ENCODE data around the gene ACAP3.

Gene ACAP3

GRCh38 chr1:1278620-1279019 is 29.1 kb downstream of the ACAP3 start:
- no peak for DNase-seq (ENCODE audit: low spot score)
- no peak overlapping the region for H3K27ac ChIP-seq (replicated peaks; ENCODE audit: low read length)
- no peak overlapping the region for H3K4ac ChIP-seq (ENCODE audit: low read length)
- H2BK12ac ChIP-seq (ENCODE audit: low read length), result no peak overlapping the region
- no peak overlapping the region for H2AFZ ChIP-seq (ENCODE audit: low read length)
- no peak overlapping the region for H3K23ac ChIP-seq (ENCODE audit: low read depth, low read length, poor library complexity)
- no peak overlapping the region for H3K9ac ChIP-seq (ENCODE audit: low read depth, low read length, poor library complexity)
- no peaks in the 10 kb centered on the region for H3K27me3 ChIP-seq (ENCODE audit: control insufficient read depth in 3 of 3, insufficient read depth in 3 of 3, low read depth in 1 of 3, low read length in 3 of 3)
- no peak overlapping the region for H2AK5ac ChIP-seq (ENCODE audit: low read depth, low read length)
- no peak overlapping the region for H3K18ac ChIP-seq (ENCODE audit: low read length)
- H2BK5ac ChIP-seq (ENCODE audit: low read length), result no peak overlapping the region
- no peak overlapping the region for H2BK15ac ChIP-seq (ENCODE audit: low read length)
- no peak overlapping the region for H3K4me3 ChIP-seq (ENCODE audit: low read length in 2 of 2)
- H4K91ac ChIP-seq (ENCODE audit: low read depth, low read length, poor library complexity), result no peak overlapping the region
- H3K14ac ChIP-seq (ENCODE audit: low read length), result no peak overlapping the region
- WGBS, 2 donors (ENCODE audit: extremely low coverage in 2 of 2, insufficient read length in 2 of 2, insufficient replicate concordance in 1 of 2), result no CpG with 5 or more reads among the region's 13 CpGs
- H3K9me3 ChIP-seq (replicated peaks in 1 of 2; ENCODE audit: control insufficient read depth in 2 of 2, insufficient read depth in 1 of 2, low read depth in 1 of 2, low read length in 2 of 2), result no peaks in the 10 kb centered on the region
- H3K79me1 ChIP-seq (ENCODE audit: low read depth, low read length), result peaks cover 5% of the 10 kb centered on the region
- H4K8ac ChIP-seq (ENCODE audit: low read depth, low read length), result no peak overlapping the region
- no peaks in the 10 kb centered on the region for H3K36me3 ChIP-seq (replicated peaks in 1 of 2; ENCODE audit: control insufficient read depth in 2 of 2, insufficient read depth in 2 of 2, low read length in 2 of 2)
- H3K4me2 ChIP-seq (ENCODE audit: insufficient read depth, low read length, poor library complexity, severe bottlenecking), result no peak overlapping the region
- no peak overlapping the region for H2BK120ac ChIP-seq (ENCODE audit: low read depth, low read length)
- H3K4me1 ChIP-seq (ENCODE audit: control insufficient read depth in 2 of 2, insufficient read depth in 1 of 2, low read depth in 1 of 2, low read length in 2 of 2), result peaks cover 5 to 12% of the 10 kb centered on the region in 2 donors

- H2BK5ac ChIP-seq (ENCODE audit: low read length), result no peak overlapping the region
- peaks cover 14% of the 10 kb centered on the region for H3K79me1 ChIP-seq (ENCODE audit: low read depth, low read length)
- H4K91ac ChIP-seq (ENCODE audit: low read depth, low read length, poor library complexity), result no peak overlapping the region
- H3K4me2 ChIP-seq (ENCODE audit: insufficient read depth, low read length, poor library complexity, severe bottlenecking), result no peak overlapping the region
- peaks cover 8 to 19% of the 10 kb centered on the region in 2 donors for H3K36me3 ChIP-seq (replicated peaks in 1 of 2; ENCODE audit: control insufficient read depth in 2 of 2, insufficient read depth in 2 of 2, low read length in 2 of 2)
- no peak overlapping the region for H2BK15ac ChIP-seq (ENCODE audit: low read length)
- H3K27ac ChIP-seq (replicated peaks; ENCODE audit: low read length), result no peak overlapping the region
- no peak overlapping the region for H2AFZ ChIP-seq (ENCODE audit: low read length)
- H2BK12ac ChIP-seq (ENCODE audit: low read length), result no peak overlapping the region
- H3K4ac ChIP-seq (ENCODE audit: low read length), result no peak overlapping the region
- H3K14ac ChIP-seq (ENCODE audit: low read length), result no peak overlapping the region
- H2AK5ac ChIP-seq (ENCODE audit: low read depth, low read length), result no peak overlapping the region
- H3K9ac ChIP-seq (ENCODE audit: low read depth, low read length, poor library complexity), result no peak overlapping the region
- H3K9me3 ChIP-seq (replicated peaks in 1 of 2; ENCODE audit: control insufficient read depth in 2 of 2, insufficient read depth in 1 of 2, low read depth in 1 of 2, low read length in 2 of 2), result peaks cover 0 to 2% of the 10 kb centered on the region in 2 donors
- no peak overlapping the region for H3K4me3 ChIP-seq (ENCODE audit: low read length in 2 of 2)
- no peak overlapping the region for H3K18ac ChIP-seq (ENCODE audit: low read length)
- H2BK120ac ChIP-seq (ENCODE audit: low read depth, low read length), result no peak overlapping the region
- no peak for DNase-seq (ENCODE audit: low spot score)
- WGBS, 2 donors (ENCODE audit: extremely low coverage in 2 of 2, insufficient read length in 2 of 2, insufficient replicate concordance in 1 of 2), result no CpG with 5 or more reads among the region's 9 CpGs
- no peak overlapping the region for H3K23ac ChIP-seq (ENCODE audit: low read depth, low read length, poor library complexity)
- no peak overlapping the region for H4K8ac ChIP-seq (ENCODE audit: low read depth, low read length)
- peaks cover 14 to 20% of the 10 kb centered on the region in 2 donors for H3K4me1 ChIP-seq (ENCODE audit: control insufficient read depth in 2 of 2, insufficient read depth in 1 of 2, low read depth in 1 of 2, low read length in 2 of 2)
- no peaks in the 10 kb centered on the region for H3K27me3 ChIP-seq (ENCODE audit: control insufficient read depth in 3 of 3, insufficient read depth in 3 of 3, low read depth in 1 of 3, low read length in 3 of 3)
Measured at GRCh38 chr1:1275836-1276235, 31.9 kb downstream of the ACAP3 start.

GRCh38 chr1:1274931-1275431 is 32.7 kb downstream of the ACAP3 start:
- H2BK12ac ChIP-seq (ENCODE audit: low read length), result peak overlapping the region; percentile 84
- H3K18ac ChIP-seq (ENCODE audit: low read length), result peak overlapping the region; percentile 100
- peak overlapping the region; percentile 96 for H2BK15ac ChIP-seq (ENCODE audit: low read length)
- peak overlapping the region; percentile 87 for H2BK120ac ChIP-seq (ENCODE audit: low read depth, low read length)
- peak overlapping the region; percentile 99 for H2AK5ac ChIP-seq (ENCODE audit: low read depth, low read length)
- peak overlapping the region; percentile 73 for H3K23ac ChIP-seq (ENCODE audit: low read depth, low read length, poor library complexity)
- peak overlapping the region; percentile 84 to 97 for H3K4me3 ChIP-seq (ENCODE audit: low read length in 2 of 2)
- no peak overlapping the region for H2BK5ac ChIP-seq (ENCODE audit: low read length)
- H3K36me3 ChIP-seq (replicated peaks in 1 of 2; ENCODE audit: control insufficient read depth in 2 of 2, insufficient read depth in 2 of 2, low read length in 2 of 2), result peaks cover 8 to 27% of the 10 kb centered on the region in 2 donors
- H2AFZ ChIP-seq (ENCODE audit: low read length), result peak overlapping the region; percentile 98
- peak overlapping the region; percentile 93 for H3K9ac ChIP-seq (ENCODE audit: low read depth, low read length, poor library complexity)
- H3K4me2 ChIP-seq (ENCODE audit: insufficient read depth, low read length, poor library complexity, severe bottlenecking), result peak overlapping the region; percentile 93
- peak overlapping the region; percentile 98 for H3K14ac ChIP-seq (ENCODE audit: low read length)
- peak overlapping the region; percentile 92 for H4K91ac ChIP-seq (ENCODE audit: low read depth, low read length, poor library complexity)
- peak overlapping the region; percentile 89 for H3K4ac ChIP-seq (ENCODE audit: low read length)
- no peak overlapping the region for H3K27ac ChIP-seq (replicated peaks; ENCODE audit: low read length)
- no peaks in the 10 kb centered on the region for H3K27me3 ChIP-seq (ENCODE audit: control insufficient read depth in 3 of 3, insufficient read depth in 3 of 3, low read depth in 1 of 3, low read length in 3 of 3)
- DNase-seq (ENCODE audit: low spot score), result no peak
- H3K9me3 ChIP-seq (replicated peaks in 1 of 2; ENCODE audit: control insufficient read depth in 2 of 2, insufficient read depth in 1 of 2, low read depth in 1 of 2, low read length in 2 of 2), result peaks cover 0 to 2% of the 10 kb centered on the region in 2 donors
- peak overlapping the region; percentile 86 for H4K8ac ChIP-seq (ENCODE audit: low read depth, low read length)
- peaks cover 17% of the 10 kb centered on the region for H3K79me1 ChIP-seq (ENCODE audit: low read depth, low read length)
- no CpG with 5 or more reads among the region's 15 CpGs for WGBS, 2 donors (ENCODE audit: extremely low coverage in 2 of 2, insufficient read length in 2 of 2, insufficient replicate concordance in 1 of 2)
- peaks cover 14 to 20% of the 10 kb centered on the region in 2 donors for H3K4me1 ChIP-seq (ENCODE audit: control insufficient read depth in 2 of 2, insufficient read depth in 1 of 2, low read depth in 1 of 2, low read length in 2 of 2)

GRCh38 chr1:1274299-1274930 is 33.3 kb downstream of the ACAP3 start:
- Histone ChIP-seq H2BK12ac (ENCODE audit: low read length) (peak overlapping the region; percentile 95), H3K79me1 (ENCODE audit: low read depth, low read length) (peaks cover 19% of the 10 kb centered on the region), H3K4ac (ENCODE audit: low read length) (peak overlapping the region; percentile 89), H4K91ac (ENCODE audit: low read depth, low read length, poor library complexity) (peak overlapping the region; percentile 92), H2BK120ac (ENCODE audit: low read depth, low read length) (peak overlapping the region; percentile 87), H3K18ac (ENCODE audit: low read length) (peak overlapping the region; percentile 100), H3K27me3 (ENCODE audit: control insufficient read depth in 3 of 3, insufficient read depth in 3 of 3, low read depth in 1 of 3, low read length in 3 of 3) (no peaks in the 10 kb centered on the region), H3K14ac (ENCODE audit: low read length) (peak overlapping the region; percentile 98), H2AFZ (ENCODE audit: low read length) (peak overlapping the region; percentile 98), H2AK5ac (ENCODE audit: low read depth, low read length) (peak overlapping the region; percentile 99), H2BK5ac (ENCODE audit: low read length) (peak overlapping the region; percentile 90), H3K27ac (replicated peaks; ENCODE audit: low read length) (no peak overlapping the region), H3K36me3 (replicated peaks in 1 of 2; ENCODE audit: control insufficient read depth in 2 of 2, insufficient read depth in 2 of 2, low read length in 2 of 2) (peaks cover 10 to 32% of the 10 kb centered on the region in 2 donors), H3K23ac (ENCODE audit: low read depth, low read length, poor library complexity) (peak overlapping the region; percentile 73), H3K9me3 (replicated peaks in 1 of 2; ENCODE audit: control insufficient read depth in 2 of 2, insufficient read depth in 1 of 2, low read depth in 1 of 2, low read length in 2 of 2) (peaks cover 0 to 2% of the 10 kb centered on the region in 2 donors), H3K9ac (ENCODE audit: low read depth, low read length, poor library complexity) (peak overlapping the region; percentile 93), H3K4me2 (ENCODE audit: insufficient read depth, low read length, poor library complexity, severe bottlenecking) (peak overlapping the region; percentile 93), H3K4me1 (ENCODE audit: control insufficient read depth in 2 of 2, insufficient read depth in 1 of 2, low read depth in 1 of 2, low read length in 2 of 2) (peaks cover 14 to 20% of the 10 kb centered on the region in 2 donors), H2BK15ac (ENCODE audit: low read length) (peak overlapping the region; percentile 96), H4K8ac (ENCODE audit: low read depth, low read length) (peak overlapping the region; percentile 86), H3K4me3 (ENCODE audit: low read length in 2 of 2) (peak overlapping the region; percentile 84 to 97)
- DNase-seq (ENCODE audit: low spot score), result no peak
- no CpG with 5 or more reads among the region's 31 CpGs for WGBS, 2 donors (ENCODE audit: extremely low coverage in 2 of 2, insufficient read length in 2 of 2, insufficient replicate concordance in 1 of 2)

All from neuronal stem cell (in vitro differentiated cells).